Hepatocyte (in vitro differentiated cells): ENCODE measurements around the gene CHRNB4.

Source experiments
- CTCF ChIP-seq: fragments of 200-600 bp; sonication (generic); IDR thresholded peaks from 2 replicates; pipeline ENCODE4 v1.5.1; 2016; ENCODE audit warnings: antibody characterized with exemption, mild to moderate bottlenecking; ENCODE audit not compliant: poor library complexity
- EZH2 ChIP-seq: fragments of 200-600 bp; sonication (generic); IDR thresholded peaks from 2 replicates; pipeline ENCODE4 v1.6.1; 2016; ENCODE audit warnings: antibody characterized with exemption, mild to moderate bottlenecking, borderline replicate concordance

GRCh38 chr15:78620527-78621421, 20.2 kb downstream of the CHRNB4 start, which contains the start of gene CHRNA3:
- TF ChIP-seq CTCF (no peak), EZH2 (peak; percentile 77)
